Measurements from ENCODE around the gene PTAFR. TPM values are rescaled to one million over a fixed set of nuclear protein-coding genes. Genes with fewer than 3 reads are reported as not detected.

PTAFR gene
- total and polyA plus RNA-seq, 2 of the 4 experiments (the other 2 are of a cell fraction) = 0.17 to 0.18 TPM

DNA sequence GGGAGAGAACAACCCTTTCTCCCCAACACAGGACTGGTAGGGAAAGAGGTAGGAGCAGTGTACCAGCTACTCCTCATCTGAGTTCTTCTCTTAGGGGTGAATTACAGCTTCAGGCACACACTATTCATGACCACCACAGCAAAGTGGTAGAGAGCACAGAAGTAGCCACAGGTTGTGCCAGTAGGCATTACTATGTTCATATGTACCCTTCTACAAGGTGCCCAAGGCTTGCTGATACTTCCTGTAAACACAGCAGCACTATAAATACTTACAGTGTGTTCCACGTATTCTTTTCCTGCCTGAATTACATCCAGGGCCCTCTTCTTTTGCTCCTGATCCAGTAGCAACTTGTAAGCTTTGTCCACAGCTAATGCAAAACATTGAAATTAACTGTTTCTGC is 33.2 kb upstream of the PTAFR start:
- no peak for DNase-seq
- H2BK20ac ChIP-seq (ENCODE audit: low read depth, low read length) = no peak overlapping the region
- 0 out of 2 replicates have a peak, but pooled peaks cover 4% of the 10 kb centered on the region for H4K20me1 ChIP-seq (ENCODE audit: insufficient read depth, low read length)
- ChIA-PET POLR2A (ENCODE audit: unreplicated experiment) (no interaction called here), CTCF (interaction anchor here (0.5 to 2.5 kb wide), 8 partner anchors 8 to 121 kb away, joined by 3 to 32 read pairs (median 6); partner anchors contain the start of genes ATP5IF1 and EYA3)
- H2AK9ac ChIP-seq (replicated peaks; ENCODE audit: low read depth, low read length, poor library complexity) = no peak overlapping the region
- no peak overlapping the region for H3K27ac ChIP-seq (ENCODE audit: insufficient read depth, low read length)
- peaks cover 21% of the 10 kb centered on the region for H3K36me3 ChIP-seq (ENCODE audit: control insufficient read depth, insufficient read depth, low read length)
- H3K4me3 ChIP-seq (ENCODE audit: insufficient read depth, low read depth, low read length) = no peak overlapping the region
- no peak overlapping the region for H3K14ac ChIP-seq (replicated peaks; ENCODE audit: low read depth, low read length)
- H3K18ac ChIP-seq (ENCODE audit: low read depth, low read length) = no peak overlapping the region
- H4K8ac ChIP-seq (ENCODE audit: low read depth in 2 of 2, low read length in 2 of 2) = no peak overlapping the region
- H4K5ac ChIP-seq (ENCODE audit: low read depth, low read length) = no peak overlapping the region
- no peaks in the 10 kb centered on the region for H3K4me1 ChIP-seq (ENCODE audit: control insufficient read depth, insufficient read depth, low read length)
- H2BK5ac ChIP-seq (ENCODE audit: low read depth, low read length, poor library complexity, severe bottlenecking) = no peak overlapping the region
- dilution Hi-C loops (cut with HindIII; ENCODE audit: low sequenced_read_pairs, unreplicated experiment) = no loop called here
- H3K27me3 ChIP-seq (ENCODE audit: control insufficient read depth, insufficient read depth, low read length) = no peaks in the 10 kb centered on the region
- H4K91ac ChIP-seq (ENCODE audit: insufficient read depth, low read depth, low read length) = no peak overlapping the region
- no peak overlapping the region for H3K9ac ChIP-seq (ENCODE audit: low read depth, low read length)
- H3K56ac ChIP-seq (ENCODE audit: extremely low read depth, insufficient read depth, low read length) = no peak overlapping the region
- in situ Hi-C loops (cut with MboI; ENCODE audit: low sequenced_read_pairs) = loop anchor here (5.0 to 25.0 kb wide), 2 partner anchors 117 to 347 kb away; partner anchors contain the start of gene THEMIS2
- no peak overlapping the region for H3K23ac ChIP-seq (ENCODE audit: low read depth, low read length)
- no peak overlapping the region for H3K4ac ChIP-seq (ENCODE audit: low read depth, low read length)
- no peak overlapping the region for H2BK120ac ChIP-seq (ENCODE audit: low read depth, low read length)
- H2AK5ac ChIP-seq (ENCODE audit: low read depth, low read length) = no peak overlapping the region
- no peaks in the 10 kb centered on the region for H3K9me1 ChIP-seq (ENCODE audit: insufficient read depth, low read length)
- 100% methylated on average over 1 of the region's 1 CpG; no CpG with 5 or more reads in 1 of the 2 experiments for WGBS, 2 experiments (ENCODE audit: extremely low coverage in 2 of 2, insufficient read length in 1 of 2)
- H2BK15ac ChIP-seq (ENCODE audit: low read depth, low read length) = no peak overlapping the region
- no peak overlapping the region for H3K4me2 ChIP-seq (ENCODE audit: low read depth, low read length)
- ATAC-seq (ENCODE audit: low read depth) = no peak
- no peaks in the 10 kb centered on the region for H3K9me3 ChIP-seq (ENCODE audit: control insufficient read depth, insufficient read depth, low read length)
- TF ChIP-seq MAZ (IDR thresholded peaks at IDR 0.05; ENCODE audit: borderline replicate concordance, low read depth, low read length) (no peak), RFX5 (IDR thresholded peaks at IDR 0.05; ENCODE audit: low read depth, low read length) (no peak), MXI1 (IDR thresholded peaks at IDR 0.05; ENCODE audit: borderline replicate concordance, low read depth, low read length) (no peak), NFE2L2 (IDR thresholded peaks at IDR 0.05; ENCODE audit: low read depth, low read length) (no peak), FOS (IDR thresholded peaks at IDR 0.05; ENCODE audit: low read depth, low read length) (no peak), MAFK (IDR thresholded peaks at IDR 0.05; ENCODE audit: low read depth, low read length) (no peak)
- intact Hi-C loops (cut with micrococcal nuclease) = loop anchor here (1.0 to 10.0 kb wide), 3 partner anchors 118 to 355 kb away; no protein-coding TSS in a partner anchor
- peaks cover 3 to 26% of the 10 kb centered on the region in 2 experiments for H3K79me1 ChIP-seq (ENCODE audit: low read depth in 1 of 2, low read length in 2 of 2)
- no peak overlapping the region for H2AFZ ChIP-seq (replicated peaks; ENCODE audit: low read length, poor library complexity)
- BruUV-seq (replicated peaks) = no TSS peak
